Measurements from ENCODE around the gene KLHL22.

The KLHL22 gene

DNA sequence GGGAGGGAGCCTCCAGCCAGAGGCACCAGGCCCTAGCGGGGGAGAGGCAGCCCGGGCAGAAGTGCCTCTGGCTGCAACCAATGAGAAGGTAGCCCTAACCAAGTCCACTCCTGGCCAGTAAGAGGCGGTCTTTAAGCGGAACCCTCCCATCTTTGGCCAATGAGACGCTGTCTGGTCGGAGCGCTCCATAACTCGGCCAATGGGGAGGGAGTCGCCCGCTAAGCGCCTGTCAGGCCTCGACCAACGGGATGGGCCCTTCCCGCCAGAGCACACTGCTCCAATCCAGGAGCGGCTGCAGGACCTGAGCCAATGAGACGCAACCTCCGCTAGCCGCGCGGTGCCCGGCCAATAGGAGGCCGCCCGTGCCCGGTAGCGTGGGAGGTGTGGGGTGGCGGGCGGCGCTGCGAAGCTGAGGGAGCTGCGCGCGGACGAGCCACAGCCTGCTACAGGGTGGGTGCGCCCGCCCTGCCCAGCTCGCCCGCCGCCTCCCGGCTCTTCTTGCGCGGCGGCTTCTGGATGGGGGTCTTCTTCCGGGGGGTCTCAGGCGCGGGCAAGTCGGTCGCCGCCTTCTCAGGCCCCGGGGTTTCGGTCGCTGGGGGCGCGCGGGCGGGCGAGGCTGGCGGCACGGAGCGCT lies 70.5 kb downstream of the KLHL22 start:
- H3K27ac ChIP-seq, result no peak overlapping the region
- TF ChIP-seq, protein P1, sequence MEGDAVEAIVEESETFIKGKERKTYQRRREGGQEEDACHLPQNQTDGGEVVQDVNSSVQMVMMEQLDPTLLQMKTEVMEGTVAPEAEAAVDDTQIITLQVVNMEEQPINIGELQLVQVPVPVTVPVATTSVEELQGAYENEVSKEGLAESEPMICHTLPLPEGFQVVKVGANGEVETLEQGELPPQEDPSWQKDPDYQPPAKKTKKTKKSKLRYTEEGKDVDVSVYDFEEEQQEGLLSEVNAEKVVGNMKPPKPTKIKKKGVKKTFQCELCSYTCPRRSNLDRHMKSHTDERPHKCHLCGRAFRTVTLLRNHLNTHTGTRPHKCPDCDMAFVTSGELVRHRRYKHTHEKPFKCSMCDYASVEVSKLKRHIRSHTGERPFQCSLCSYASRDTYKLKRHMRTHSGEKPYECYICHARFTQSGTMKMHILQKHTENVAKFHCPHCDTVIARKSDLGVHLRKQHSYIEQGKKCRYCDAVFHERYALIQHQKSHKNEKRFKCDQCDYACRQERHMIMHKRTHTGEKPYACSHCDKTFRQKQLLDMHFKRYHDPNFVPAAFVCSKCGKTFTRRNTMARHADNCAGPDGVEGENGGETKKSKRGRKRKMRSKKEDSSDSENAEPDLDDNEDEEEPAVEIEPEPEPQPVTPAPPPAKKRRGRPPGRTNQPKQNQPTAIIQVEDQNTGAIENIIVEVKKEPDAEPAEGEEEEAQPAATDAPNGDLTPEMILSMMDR (IDR thresholded peaks at IDR 0.05), result no peak
- no peak for TF ChIP-seq ZFX (IDR thresholded peaks at IDR 0.05; ENCODE audit: borderline replicate concordance)

- H3K27ac ChIP-seq, result no peak overlapping the region
- TF ChIP-seq, protein P1 (IDR thresholded peaks at IDR 0.05), result no peak
- TF ChIP-seq ZFX (IDR thresholded peaks at IDR 0.05; ENCODE audit: borderline replicate concordance), result no peak
Measured at GRCh38 chr22:20424568-20424931, 71.0 kb downstream of the KLHL22 start.

- H3K27ac ChIP-seq, result no peak overlapping the region
- no peak for TF ChIP-seq ZFX (IDR thresholded peaks at IDR 0.05; ENCODE audit: borderline replicate concordance)
- TF ChIP-seq, protein P1 (IDR thresholded peaks at IDR 0.05), result no peak
Measured at GRCh38 chr22:20423906-20424551, 71.6 kb downstream of the KLHL22 start.

GRCh38 chr22:20423008-20423905 lies 72.3 kb downstream of the KLHL22 start:
- no peak overlapping the region for H3K27ac ChIP-seq
- TF ChIP-seq, protein P1 (IDR thresholded peaks at IDR 0.05), result no peak
- no peak for TF ChIP-seq ZFX (IDR thresholded peaks at IDR 0.05; ENCODE audit: borderline replicate concordance)

DNA sequence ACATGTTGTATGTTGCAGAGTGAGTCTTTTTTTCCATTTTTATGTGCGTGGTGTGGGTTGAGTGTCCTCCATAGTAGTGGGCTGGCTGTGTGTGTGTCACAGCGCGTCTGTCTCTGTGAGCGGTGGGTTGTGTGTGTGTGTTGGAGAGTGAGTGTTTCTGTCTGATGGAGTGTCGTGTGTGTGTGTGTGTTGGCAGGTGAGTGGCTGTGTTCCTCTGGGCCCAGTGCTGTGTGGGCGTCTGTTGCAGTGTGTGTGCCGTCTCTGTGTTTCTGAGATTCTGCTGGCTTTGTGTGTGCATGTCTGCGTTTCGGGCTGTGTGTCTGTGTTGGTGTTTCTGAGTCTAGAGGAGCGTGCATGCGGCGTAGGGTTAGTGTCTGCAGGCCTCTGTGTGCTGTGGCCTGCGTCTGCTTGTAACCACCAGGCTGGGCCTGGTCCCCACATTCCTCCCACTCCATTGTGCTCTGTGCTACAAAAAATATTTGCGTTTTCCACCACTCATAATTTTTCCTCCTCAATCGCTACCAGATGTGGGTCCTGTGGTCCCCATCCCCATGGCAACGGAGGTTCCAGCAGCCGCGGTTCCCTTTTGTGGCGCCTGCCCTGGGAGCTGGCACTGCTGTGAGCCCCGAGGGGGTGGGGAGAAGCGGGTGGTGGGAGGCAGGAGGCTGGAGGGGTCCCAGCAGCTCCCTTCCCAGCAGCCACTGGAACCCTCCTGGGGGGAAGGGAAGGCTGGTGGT lies 73.2 kb downstream of the KLHL22 start:
- TF ChIP-seq, protein P1 (IDR thresholded peaks at IDR 0.05), result no peak
- no peak for TF ChIP-seq ZFX (IDR thresholded peaks at IDR 0.05; ENCODE audit: borderline replicate concordance)
- H3K27ac ChIP-seq, result no peak overlapping the region

GRCh38 chr22:20421507-20421874 lies 74.1 kb downstream of the KLHL22 start:
- TF ChIP-seq, protein P1 (IDR thresholded peaks at IDR 0.05), result no peak
- TF ChIP-seq ZFX (IDR thresholded peaks at IDR 0.05; ENCODE audit: borderline replicate concordance), result no peak
- H3K27ac ChIP-seq, result no peak overlapping the region
